Activated CD4-positive, CD25-positive, alpha-beta regulatory T cell treated with anti-CD3 and anti-CD28 coated beads, Interleukin-2, amount 50 U/mL, for 24 hours (primary cell): ENCODE data around the gene SOCS1.
A peak's percentile ranks its signal among the peaks of the same experiment; 100 is the strongest.

Source experiments
- ATAC-seq, 2 donors: fragments of 150-1000 bp; cut with Tn5 transposase; one replicate each; pipeline ENCODE4 v1.10.0; 2021; ENCODE audit warnings: mild to moderate bottlenecking in 1 of 2, moderate library complexity in 1 of 2

SOCS1 gene

DNA sequence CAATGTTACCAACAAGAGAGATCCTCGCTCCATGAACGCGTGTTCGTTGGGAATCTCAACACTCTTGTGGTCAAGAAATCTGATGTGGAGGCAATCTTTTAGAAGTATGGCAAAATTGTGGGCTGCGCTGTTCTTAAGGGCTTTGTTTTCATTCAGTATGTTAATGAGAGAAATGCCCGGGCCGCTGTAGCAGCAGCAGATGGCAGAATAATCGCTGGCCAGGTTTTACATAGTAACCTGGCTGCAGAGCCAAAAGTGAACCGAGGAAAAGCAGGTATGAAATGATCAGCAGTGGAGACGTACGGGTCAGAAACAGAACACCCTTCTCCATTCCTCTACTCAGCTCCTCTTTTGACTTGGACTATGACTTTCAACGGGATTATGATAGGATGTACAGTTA lies 13.3 kb downstream of the SOCS1 start:
- ATAC-seq: no peak

- ATAC-seq: no peak
Measured at GRCh38 chr16:11241480-11242204, 14.4 kb downstream of the SOCS1 start.

GRCh38 chr16:11240636-11241473 lies 15.1 kb downstream of the SOCS1 start:
- peak in 1 of 2 donors; percentile 12 for ATAC-seq

DNA sequence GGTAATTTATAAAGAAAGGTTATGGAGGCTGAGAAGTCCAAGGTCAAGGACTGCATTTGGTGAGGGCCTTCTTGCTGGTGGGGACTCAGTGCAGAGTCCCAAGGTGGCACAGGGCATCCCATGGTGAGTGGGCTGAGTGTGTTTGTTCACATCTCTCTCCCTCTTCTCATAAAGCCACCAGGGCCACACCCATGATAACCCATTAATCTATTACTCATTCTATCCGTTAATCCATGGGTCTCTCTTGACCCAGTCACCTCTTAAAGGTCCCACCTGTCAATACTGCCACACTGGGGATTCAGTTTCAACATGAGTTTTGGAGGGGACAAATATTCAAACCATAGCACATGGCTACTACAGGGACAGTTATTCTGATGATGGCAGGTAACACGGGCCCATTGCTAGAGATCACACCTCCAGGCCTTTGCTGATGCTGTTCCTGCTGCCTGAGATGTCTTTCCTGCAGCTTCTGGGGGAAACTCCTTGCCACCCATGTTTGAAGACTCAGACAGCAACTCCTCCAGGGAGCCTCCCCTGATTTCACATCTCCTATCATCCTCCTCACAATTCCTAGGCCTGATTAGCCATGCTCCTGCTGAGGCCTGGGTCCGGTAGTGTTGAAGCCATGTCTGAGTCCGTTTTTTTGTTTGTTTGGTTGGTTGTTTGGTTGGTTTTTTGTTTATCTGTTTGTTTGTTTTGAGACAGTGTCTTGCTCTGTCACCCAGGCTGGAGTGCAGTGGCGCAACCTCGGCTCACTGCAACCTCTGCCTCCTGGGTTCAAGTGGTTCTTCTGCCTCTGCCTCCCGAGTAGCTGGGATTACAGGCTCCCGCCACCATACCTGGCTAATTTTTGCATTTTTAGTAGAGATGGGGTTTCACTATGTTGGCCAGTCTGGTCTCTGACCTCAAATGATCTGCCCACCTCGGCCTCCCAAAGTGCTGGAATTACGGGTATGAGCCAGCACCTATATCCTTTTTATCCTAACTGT lies 16.1 kb downstream of the SOCS1 start:
- ATAC-seq: peak; percentile 23 to 56

GRCh38 chr16:11238272-11239202 lies 17.5 kb downstream of the SOCS1 start:
- ATAC-seq: no peak

DNA sequence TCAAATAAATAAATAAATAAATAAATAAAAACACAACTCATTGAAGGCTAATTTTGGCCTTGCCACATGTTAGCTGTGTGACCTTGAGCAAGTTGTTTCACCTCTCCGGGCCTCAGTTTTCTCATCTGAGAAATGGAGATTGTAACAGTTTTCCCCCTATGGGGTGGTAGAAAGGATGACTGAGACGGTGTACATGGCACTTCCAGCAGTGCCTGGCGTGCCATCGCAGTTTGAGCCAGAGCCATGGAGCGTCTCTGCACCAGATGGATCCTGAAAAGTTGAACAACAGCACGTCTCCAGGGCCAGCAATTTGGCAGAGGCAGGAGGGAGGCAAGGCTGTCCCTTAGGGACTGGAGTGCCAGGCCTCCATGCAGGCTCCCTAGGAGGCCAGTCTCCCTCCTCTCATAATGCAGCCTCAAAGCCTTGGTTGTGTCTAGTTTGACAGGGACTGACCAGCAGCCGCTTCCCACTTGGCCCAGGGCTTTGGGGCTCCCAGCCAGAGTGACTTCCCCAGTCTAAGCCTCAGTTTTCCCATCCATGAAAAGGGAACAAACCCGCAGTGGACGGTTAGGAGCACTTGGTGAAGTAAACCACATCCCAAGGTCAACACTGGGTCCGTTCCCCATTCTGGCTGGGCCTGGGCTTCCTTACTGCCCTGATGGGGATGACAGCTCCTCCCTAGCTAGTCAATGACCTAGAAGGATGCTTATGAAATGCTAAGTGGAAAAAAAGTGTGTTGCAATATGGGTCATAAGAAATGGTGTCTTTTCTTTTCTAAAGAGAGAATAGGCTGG lies 19.3 kb downstream of the SOCS1 start:
- no peak for ATAC-seq

DNA sequence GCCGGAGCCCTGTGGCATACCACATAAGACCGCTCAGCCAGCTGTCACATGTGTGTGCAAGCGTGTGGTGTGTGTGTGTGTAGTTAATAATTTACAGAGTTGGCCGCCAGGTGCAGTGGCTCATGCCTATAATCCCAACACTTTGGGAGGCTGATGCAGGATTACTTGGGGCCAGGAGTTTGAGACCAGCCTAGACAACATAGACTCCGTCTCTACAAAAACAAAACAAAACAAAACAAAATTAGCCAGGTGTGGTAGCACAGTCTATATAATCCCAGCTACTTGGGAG lies 20.4 kb downstream of the SOCS1 start:
- no peak for ATAC-seq

GRCh38 chr16:11234884-11235702 lies 20.9 kb downstream of the SOCS1 start:
- no peak for ATAC-seq

DNA sequence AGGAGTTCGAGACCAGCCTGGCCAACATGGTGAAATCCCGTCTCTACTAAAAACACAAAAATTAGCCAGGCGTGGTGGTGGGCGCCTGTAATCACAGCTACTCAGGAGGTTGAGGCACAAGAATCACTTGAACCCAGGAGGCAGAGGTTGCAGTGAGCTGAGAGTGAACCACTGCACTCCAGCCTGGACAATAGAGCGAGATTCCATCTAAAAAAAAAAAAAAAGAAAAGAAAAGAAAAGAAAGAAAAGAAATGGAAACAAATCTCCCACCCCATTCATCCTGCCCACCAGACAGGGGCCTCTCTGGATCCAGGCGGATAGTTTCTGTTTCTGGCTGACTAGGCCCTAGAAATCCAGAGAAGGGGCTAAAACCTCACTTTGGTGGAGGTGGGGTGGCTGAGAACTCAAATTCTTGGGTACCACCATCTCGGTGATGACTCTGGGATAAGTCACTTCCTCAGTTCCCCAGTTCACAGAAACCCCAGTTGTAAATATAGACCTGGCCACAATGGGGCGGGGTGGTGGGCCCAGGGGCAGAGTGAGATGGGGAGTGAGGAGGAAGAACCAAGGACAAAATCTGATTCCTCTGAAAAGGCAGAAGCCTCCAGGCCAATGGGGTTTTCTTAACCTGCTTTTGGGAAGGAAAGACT lies 22.2 kb downstream of the SOCS1 start:
- ATAC-seq: peak; percentile 65 to 69

DNA sequence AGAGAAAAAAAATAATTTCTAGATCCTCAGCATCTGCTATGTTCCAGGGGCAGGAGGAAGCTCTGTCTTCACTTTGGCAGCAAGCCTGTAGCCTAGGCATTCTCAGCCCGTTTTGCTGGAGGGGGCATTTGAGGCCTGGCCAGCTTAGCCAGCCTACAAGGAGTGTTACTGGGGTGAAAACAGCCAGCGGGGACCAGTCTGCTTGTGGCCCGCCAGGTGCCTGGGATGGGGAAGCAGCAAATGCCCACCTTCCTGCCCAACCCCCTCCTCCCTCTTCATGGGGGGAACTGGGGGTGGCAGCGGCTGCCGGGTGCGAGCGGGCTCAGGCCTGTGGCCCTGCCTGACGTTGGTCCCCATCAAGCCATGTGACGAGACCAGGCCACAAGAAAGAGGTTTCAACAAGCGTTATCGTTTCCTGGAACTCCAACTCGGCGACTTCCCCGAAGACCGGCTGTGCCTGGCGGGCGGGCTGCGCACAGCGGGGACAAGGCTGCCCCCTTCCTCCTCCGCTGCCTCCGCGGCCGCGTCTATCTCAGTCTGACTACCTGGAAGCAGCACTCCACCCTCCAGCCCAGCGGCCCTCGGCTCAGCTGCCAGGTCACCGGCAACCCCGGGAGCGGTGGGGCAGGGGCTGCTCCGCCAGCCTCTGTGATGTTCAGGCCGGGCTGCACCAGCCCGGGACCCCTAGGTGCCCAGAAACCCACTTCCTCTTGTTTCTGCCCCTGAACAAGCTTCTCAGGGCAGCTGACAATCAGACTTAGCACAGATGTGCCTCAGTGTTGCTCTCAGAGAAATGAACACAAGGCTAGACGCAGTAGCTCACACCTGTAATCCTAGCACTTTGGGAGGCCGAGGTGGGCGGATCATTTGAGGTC lies 22.9 kb downstream of the SOCS1 start:
- peak; percentile 81 to 86 for ATAC-seq

DNA sequence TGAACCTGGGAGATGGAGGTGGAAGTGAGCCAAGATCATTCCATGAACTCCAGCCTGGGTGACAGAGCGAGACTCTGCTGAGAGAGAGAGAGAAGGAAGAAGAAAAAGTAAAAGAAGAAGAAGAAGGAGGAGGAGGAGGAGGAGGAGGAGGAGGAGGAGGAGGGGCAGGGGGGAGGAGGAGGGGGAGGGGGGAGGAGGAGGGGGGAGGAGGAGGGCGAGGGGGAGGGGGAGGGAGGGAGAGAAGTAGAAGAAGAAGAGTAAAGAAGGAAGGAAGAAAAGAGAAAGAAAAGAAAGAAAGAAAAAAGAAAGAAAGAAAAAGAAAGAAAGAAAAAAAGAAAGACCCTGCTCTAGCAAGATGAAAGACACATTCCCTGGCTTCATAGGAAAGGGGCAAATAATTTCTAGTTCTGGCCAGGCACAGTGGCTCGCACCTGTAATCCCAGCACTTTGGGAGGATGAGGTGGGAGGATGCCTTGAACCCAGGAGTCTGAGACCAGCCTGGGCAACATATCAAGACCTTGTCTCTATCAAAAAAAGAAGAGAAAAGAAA lies 23.6 kb downstream of the SOCS1 start:
- ATAC-seq: no peak

GRCh38 chr16:11231367-11231970 lies 24.5 kb downstream of the SOCS1 start:
- no peak for ATAC-seq

DNA sequence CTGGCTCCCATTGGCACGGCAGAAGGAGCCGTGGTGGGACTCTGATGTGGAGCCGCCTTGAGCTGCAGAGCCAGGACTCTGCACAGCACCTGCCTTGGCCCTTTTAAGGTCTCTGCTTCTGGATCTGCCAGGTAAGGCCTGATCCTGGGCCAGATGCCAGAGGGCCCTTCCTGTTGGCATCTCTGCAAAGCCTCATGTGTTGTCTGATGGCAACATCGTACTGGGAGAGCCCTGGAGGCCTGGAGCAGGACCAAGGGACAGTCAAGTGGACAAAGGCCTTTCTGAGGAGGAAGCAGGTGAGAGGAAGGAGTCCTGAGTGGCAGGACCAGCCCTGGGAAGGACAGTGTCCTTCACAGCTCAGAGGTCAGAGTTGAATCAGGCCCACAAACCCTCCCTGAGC lies 26.1 kb downstream of the SOCS1 start:
- no peak for ATAC-seq

DNA sequence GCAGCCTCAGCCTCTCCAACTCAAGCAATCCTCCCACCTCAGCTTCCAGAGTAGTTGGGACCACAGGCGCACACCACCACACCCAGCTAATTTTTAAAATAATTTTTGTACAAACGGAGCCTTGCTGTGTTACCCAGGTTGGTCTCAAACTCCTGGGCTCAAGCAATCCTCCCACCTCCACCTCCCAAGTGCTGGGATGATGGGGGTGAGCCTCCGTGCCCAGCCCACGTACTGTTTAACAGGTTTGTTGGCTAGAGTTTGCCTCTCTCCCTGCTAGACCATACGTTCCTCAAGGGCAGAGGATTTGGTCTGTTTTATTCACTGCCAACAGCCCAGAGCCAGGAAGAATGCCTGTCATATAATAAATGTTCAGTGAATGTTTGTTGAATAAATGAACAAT lies 26.6 kb downstream of the SOCS1 start:
- no peak for ATAC-seq

GRCh38 chr16:11225677-11226549 lies 30.1 kb downstream of the SOCS1 start:
- ATAC-seq: no peak

- ATAC-seq: peak; percentile 81 to 84
Measured at GRCh38 chr16:11224894-11225676, 30.9 kb downstream of the SOCS1 start.
